ENCODE data around the gene PRMT2. TPM values are rescaled to one million over a fixed set of nuclear protein-coding genes. Genes with fewer than 3 reads are reported as not detected.
"Not testable (repeated sequence)": the region's sequence is repeated elsewhere in the genome, so short reads cannot be mapped to it uniquely, and the experiment has no call there.

PRMT2 gene
- polyA plus RNA-seq, 1 experiment: 153 TPM

GRCh38 chr21:46626975-46627501, 8.4 kb upstream of the PRMT2 start:
- TF ChIP-seq, protein P1, sequence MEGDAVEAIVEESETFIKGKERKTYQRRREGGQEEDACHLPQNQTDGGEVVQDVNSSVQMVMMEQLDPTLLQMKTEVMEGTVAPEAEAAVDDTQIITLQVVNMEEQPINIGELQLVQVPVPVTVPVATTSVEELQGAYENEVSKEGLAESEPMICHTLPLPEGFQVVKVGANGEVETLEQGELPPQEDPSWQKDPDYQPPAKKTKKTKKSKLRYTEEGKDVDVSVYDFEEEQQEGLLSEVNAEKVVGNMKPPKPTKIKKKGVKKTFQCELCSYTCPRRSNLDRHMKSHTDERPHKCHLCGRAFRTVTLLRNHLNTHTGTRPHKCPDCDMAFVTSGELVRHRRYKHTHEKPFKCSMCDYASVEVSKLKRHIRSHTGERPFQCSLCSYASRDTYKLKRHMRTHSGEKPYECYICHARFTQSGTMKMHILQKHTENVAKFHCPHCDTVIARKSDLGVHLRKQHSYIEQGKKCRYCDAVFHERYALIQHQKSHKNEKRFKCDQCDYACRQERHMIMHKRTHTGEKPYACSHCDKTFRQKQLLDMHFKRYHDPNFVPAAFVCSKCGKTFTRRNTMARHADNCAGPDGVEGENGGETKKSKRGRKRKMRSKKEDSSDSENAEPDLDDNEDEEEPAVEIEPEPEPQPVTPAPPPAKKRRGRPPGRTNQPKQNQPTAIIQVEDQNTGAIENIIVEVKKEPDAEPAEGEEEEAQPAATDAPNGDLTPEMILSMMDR (IDR thresholded peaks at IDR 0.05; ENCODE audit: low read depth, low read length): no peak
- DNase-seq (ENCODE audit: low read depth, low spot score): no peak
- Histone ChIP-seq H3K27me3 (ENCODE audit: control insufficient read depth, insufficient read depth, low read length) (peaks cover 8% of the 10 kb centered on the region), H3K4me3 (ENCODE audit: low read depth, low read length) (no peak overlapping the region), H3K27ac (ENCODE audit: low read depth, low read length) (no peak overlapping the region), H3K9me3 (ENCODE audit: control insufficient read depth, insufficient read depth, low read length) (peaks cover 29% of the 10 kb centered on the region)
- ChIA-PET POLR2A (no interaction called here), CTCF (no interaction called here)

DNA sequence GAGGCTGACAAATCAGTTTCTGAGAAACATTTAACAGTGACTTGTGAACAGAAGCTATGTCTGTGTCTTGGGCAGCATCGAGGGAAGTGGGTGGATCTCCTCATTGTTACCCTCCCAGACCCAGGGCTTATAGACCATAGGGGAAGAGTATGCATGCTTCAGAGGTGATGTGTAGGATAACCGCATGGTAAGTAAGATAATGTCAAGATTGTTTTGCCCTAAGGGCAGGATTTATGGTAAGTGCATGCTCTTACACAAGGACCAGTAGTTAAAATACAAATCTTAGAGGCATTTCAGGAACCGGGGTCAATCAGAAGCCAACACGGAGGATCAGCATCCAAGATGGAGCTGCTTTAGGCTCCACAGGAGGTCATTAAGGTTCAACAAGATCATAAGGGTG, 7.7 kb upstream of the PRMT2 start:
- ChIA-PET CTCF (no interaction called here), POLR2A (no interaction called here)
- TF ChIP-seq, protein P1 (IDR thresholded peaks at IDR 0.05; ENCODE audit: low read depth, low read length): no peak
- Histone ChIP-seq H3K4me3 (ENCODE audit: low read depth, low read length) (no peak overlapping the region), H3K27ac (ENCODE audit: low read depth, low read length) (no peak overlapping the region), H3K9me3 (ENCODE audit: control insufficient read depth, insufficient read depth, low read length) (peaks cover 29% of the 10 kb centered on the region), H3K27me3 (ENCODE audit: control insufficient read depth, insufficient read depth, low read length) (peaks cover 8% of the 10 kb centered on the region)
- DNase-seq (ENCODE audit: low read depth, low spot score): no peak

DNA sequence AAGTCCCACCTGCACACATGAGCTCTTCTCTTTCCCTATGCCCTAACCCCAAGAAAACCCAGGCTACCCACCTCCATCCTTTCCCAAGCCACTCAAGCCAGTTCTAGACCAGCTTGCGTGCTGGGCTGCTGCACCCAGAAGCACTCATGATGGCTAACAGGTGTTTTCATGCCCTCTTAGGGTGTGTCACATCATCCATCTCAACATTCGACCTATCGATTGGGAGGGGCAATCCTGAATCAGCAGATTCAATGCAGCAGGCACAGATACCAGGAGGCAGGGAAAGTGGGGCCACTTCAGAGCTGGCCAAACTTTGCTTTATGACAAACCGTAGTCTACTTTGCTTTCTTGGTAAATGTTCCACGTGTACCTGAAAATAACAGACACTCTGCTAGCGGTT, 6.6 kb upstream of the PRMT2 start:
- CTCF ChIA-PET: interaction anchor here (1.4 kb wide), 1 partner anchor 11 kb away, joined by 3 read pairs; no protein-coding TSS in a partner anchor

GRCh38 chr21:46630915-46631314, 4.6 kb upstream of the PRMT2 start:
- CTCF ChIA-PET; DNase-seq (ENCODE audit: low read depth, low spot score); POLR2A ChIA-PET: not testable (repeated sequence)

More for the DNA sequence above, 6.6 kb upstream of the PRMT2 start:
- Histone ChIP-seq H3K27ac (ENCODE audit: low read depth, low read length) (no peak overlapping the region), H3K4me3 (ENCODE audit: low read depth, low read length) (no peak overlapping the region), H3K27me3 (ENCODE audit: control insufficient read depth, insufficient read depth, low read length) (peaks cover 8% of the 10 kb centered on the region), H3K9me3 (ENCODE audit: control insufficient read depth, insufficient read depth, low read length) (peaks cover 28% of the 10 kb centered on the region)
- DNase-seq (ENCODE audit: low read depth, low spot score): no peak
- TF ChIP-seq, protein P1 (IDR thresholded peaks at IDR 0.05; ENCODE audit: low read depth, low read length): no peak
- POLR2A ChIA-PET: no interaction called here

GRCh38 chr21:46633566-46633965, 1.9 kb upstream of the PRMT2 start:
- CTCF ChIA-PET: interaction anchor here (1.2 kb wide), 1 partner anchor 10 kb away, joined by 3 read pairs; no protein-coding TSS in a partner anchor
- peaks cover 2% of the 10 kb centered on the region; the same call in 1 of the 2 replicates for H3K9me3 ChIP-seq (ENCODE audit: control insufficient read depth, insufficient read depth, low read length)
- H3K27me3 ChIP-seq (ENCODE audit: control insufficient read depth, insufficient read depth, low read length): no peaks in the 10 kb centered on the region
- H3K4me3 ChIP-seq (ENCODE audit: low read depth, low read length): no peak overlapping the region
- no peak for DNase-seq (ENCODE audit: low read depth, low spot score)
- POLR2A ChIA-PET: no interaction called here
- TF ChIP-seq, protein P1 (IDR thresholded peaks at IDR 0.05; ENCODE audit: low read depth, low read length): no peak
- H3K27ac ChIP-seq (ENCODE audit: low read depth, low read length): no peak overlapping the region

More at GRCh38 chr21:46630915-46631314, 4.6 kb upstream of the PRMT2 start:
- not testable (repeated sequence) for H3K27me3 ChIP-seq (ENCODE audit: control insufficient read depth, insufficient read depth, low read length); H3K4me3 ChIP-seq (ENCODE audit: low read depth, low read length); H3K9me3 ChIP-seq (ENCODE audit: control insufficient read depth, insufficient read depth, low read length); H3K27ac ChIP-seq (ENCODE audit: low read depth, low read length)

All from AG04450 (cell line).